ENCODE results near the gene ADGRD1.

Gene ADGRD1

GRCh38 chr12:131135786-131136538 lies 182.3 kb downstream of the ADGRD1 start:
- no peak for TF ChIP-seq ZBTB7A (IDR thresholded peaks at IDR 0.05; ENCODE audit: low read depth)

GRCh38 chr12:131136539-131136872 lies 182.8 kb downstream of the ADGRD1 start:
- TF ChIP-seq RAD21 (IDR thresholded peaks at IDR 0.05; ENCODE audit: low read depth) = no peak
- no peak for TF ChIP-seq FOXM1 (IDR thresholded peaks at IDR 0.05; ENCODE audit: borderline replicate concordance, low read depth)
- TF ChIP-seq MAX (IDR thresholded peaks at IDR 0.05) = no peak
- TF ChIP-seq TAF1 (IDR thresholded peaks at IDR 0.05; ENCODE audit: low read depth) = no peak
- TF ChIP-seq NFIC (IDR thresholded peaks at IDR 0.05) = no peak
- no peak for TF ChIP-seq EP300 (IDR thresholded peaks at IDR 0.05; ENCODE audit: borderline replicate concordance)
- TF ChIP-seq EGR1 (IDR thresholded peaks at IDR 0.05) = no peak
- no peak for TF ChIP-seq CREB1 (IDR thresholded peaks at IDR 0.05; ENCODE audit: low read depth)
- no peak for TF ChIP-seq ZBTB7A (IDR thresholded peaks at IDR 0.05; ENCODE audit: low read depth)

GRCh38 chr12:131137009-131137835 lies 183.5 kb downstream of the ADGRD1 start:
- TF ChIP-seq ZBTB7A (IDR thresholded peaks at IDR 0.05; ENCODE audit: low read depth) (no peak), TEAD4 (IDR thresholded peaks at IDR 0.05) (no peak), EP300 (IDR thresholded peaks at IDR 0.05; ENCODE audit: borderline replicate concordance) (no peak)

- TF ChIP-seq TAF1 (IDR thresholded peaks at IDR 0.05; ENCODE audit: low read depth) (no peak), MAX (IDR thresholded peaks at IDR 0.05) (no peak), CEBPB (IDR thresholded peaks at IDR 0.05) (no peak), REST (IDR thresholded peaks at IDR 0.05; ENCODE audit: low read depth) (no peak), FOXM1 (IDR thresholded peaks at IDR 0.05; ENCODE audit: borderline replicate concordance, low read depth) (no peak), YY1 (IDR thresholded peaks at IDR 0.05; ENCODE audit: low read depth) (no peak), RAD21 (IDR thresholded peaks at IDR 0.05; ENCODE audit: low read depth) (no peak; the same call in 1 of the 2 replicates), ZBTB7A (IDR thresholded peaks at IDR 0.05; ENCODE audit: low read depth) (no peak), TCF12 (IDR thresholded peaks at IDR 0.05; ENCODE audit: low read depth) (no peak), EGR1 (IDR thresholded peaks at IDR 0.05) (no peak), USF1 (IDR thresholded peaks at IDR 0.05) (no peak), TEAD4 (IDR thresholded peaks at IDR 0.05) (no peak), NFIC (IDR thresholded peaks at IDR 0.05) (no peak), EP300 (IDR thresholded peaks at IDR 0.05; ENCODE audit: borderline replicate concordance) (no peak), CREB1 (IDR thresholded peaks at IDR 0.05; ENCODE audit: low read depth) (no peak)
These were observed 184.3 kb downstream of the ADGRD1 start for GRCh38 chr12:131137836-131138637.

GRCh38 chr12:131138638-131139362 lies 185.1 kb downstream of the ADGRD1 start:
- TF ChIP-seq FOXM1 (IDR thresholded peaks at IDR 0.05; ENCODE audit: borderline replicate concordance, low read depth) (no peak), NFIC (IDR thresholded peaks at IDR 0.05) (no peak), ZBTB7A (IDR thresholded peaks at IDR 0.05; ENCODE audit: low read depth) (no peak), EGR1 (IDR thresholded peaks at IDR 0.05) (no peak), MAX (IDR thresholded peaks at IDR 0.05) (no peak), USF1 (IDR thresholded peaks at IDR 0.05) (no peak), REST (IDR thresholded peaks at IDR 0.05; ENCODE audit: low read depth) (no peak), EP300 (IDR thresholded peaks at IDR 0.05; ENCODE audit: borderline replicate concordance) (no peak), CREB1 (IDR thresholded peaks at IDR 0.05; ENCODE audit: low read depth) (no peak), CEBPB (IDR thresholded peaks at IDR 0.05) (no peak), TCF12 (IDR thresholded peaks at IDR 0.05; ENCODE audit: low read depth) (no peak), YY1 (IDR thresholded peaks at IDR 0.05; ENCODE audit: low read depth) (no peak), RAD21 (IDR thresholded peaks at IDR 0.05; ENCODE audit: low read depth) (no peak), TAF1 (IDR thresholded peaks at IDR 0.05; ENCODE audit: low read depth) (no peak), TEAD4 (IDR thresholded peaks at IDR 0.05) (no peak)
